H1 (cell line): Measurements from ENCODE around the gene TTC29. TPM values are rescaled to one million over a fixed set of nuclear protein-coding genes. Genes with fewer than 3 reads are reported as not detected.

Experiments used
- CEBPB ChIP-seq: IDR thresholded peaks from 2 replicates; pipeline ENCODE4 v1.6.1; 2012; ENCODE audit warnings: low read depth, low read length
- YY1 ChIP-seq: IDR thresholded peaks from 2 replicates; pipeline ENCODE4 v1.6.1; 2011; ENCODE audit warnings: low read depth, mild to moderate bottlenecking, low read length
- polyA plus RNA-seq, 7 experiments: library from polyadenylated mRNA; depleted of rRNA in 3 of 7; stranded (reverse) in 5 of 7; unstranded in 2 of 7; fragments of >200 nt in 5 of 7; fragments of 200-250 nt in 2 of 7; gene quantifications; 1 replicate in 5 of 7; 2 replicates in 1 of 7; 4 replicates in 1 of 7; pipeline versions ENCODE4 v1.2.1 to v1.2.3, GENCODE V29; 2011 to 2013; ENCODE audit warnings: missing spikeins in 2 of 7, mixed read lengths in 2 of 7
- total RNA-seq: library from RNA; stranded (reverse); fragmentation: NEBNext Ultra II Directional; extraction: Animal tissue kit (Norgen Biotek cat#: 25700); gene quantifications from 2 replicates; pipeline ENCODE4 v1.2.1, GENCODE V29; 2021

The TTC29 gene
- total and polyA plus RNA-seq, 2 of the 8 experiments (the other 6 are each of a cell fraction or from before 2014, with no cell fraction given), result 0.28 TPM; not detected in 1

DNA sequence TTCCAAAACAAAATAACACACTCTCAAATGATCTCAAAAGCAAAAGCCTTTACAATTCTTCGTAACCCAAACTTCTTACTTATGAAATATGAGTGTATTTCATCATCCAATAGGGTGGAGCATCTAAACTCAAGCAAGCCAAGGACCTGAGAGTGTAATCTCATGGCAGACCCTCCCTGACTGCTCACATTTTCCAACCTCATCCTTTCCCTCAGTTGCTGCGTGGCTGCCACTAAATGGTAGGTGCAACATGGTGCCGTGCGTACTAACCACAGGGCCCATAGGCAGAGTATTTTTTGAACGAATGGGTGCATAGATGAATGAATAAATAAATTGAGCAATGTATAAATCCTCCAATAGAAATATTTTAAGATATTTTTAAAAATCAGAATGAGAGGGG, 45.4 kb downstream of the TTC29 start (continued):
- TF ChIP-seq YY1, result no peak
- no peak for TF ChIP-seq CEBPB
